Fibroblast of pulmonary artery (primary cell): ENCODE data around the gene LRRK1.

Experiments used
- DNase-seq: peaks from one replicate; pipeline ENCODE4 v3.0.0-alpha.2; 2010; ENCODE audit warnings: low read depth
- H3K4me3 ChIP-seq: replicated peaks from 2 replicates; pipeline ENCODE4 v1.5.1; 2011; ENCODE audit warnings: low read depth, mild to moderate bottlenecking, control low read depth, low read length, moderate library complexity
- TF ChIP-seq, protein P1 (sequence below): IDR thresholded peaks from 2 replicates; pipeline ENCODE4 v1.5.1; 2011; ENCODE audit warnings: mild to moderate bottlenecking, control low read depth, low read length, inconsistent platforms; ENCODE audit errors: missing control alignments

The LRRK1 gene

DNA sequence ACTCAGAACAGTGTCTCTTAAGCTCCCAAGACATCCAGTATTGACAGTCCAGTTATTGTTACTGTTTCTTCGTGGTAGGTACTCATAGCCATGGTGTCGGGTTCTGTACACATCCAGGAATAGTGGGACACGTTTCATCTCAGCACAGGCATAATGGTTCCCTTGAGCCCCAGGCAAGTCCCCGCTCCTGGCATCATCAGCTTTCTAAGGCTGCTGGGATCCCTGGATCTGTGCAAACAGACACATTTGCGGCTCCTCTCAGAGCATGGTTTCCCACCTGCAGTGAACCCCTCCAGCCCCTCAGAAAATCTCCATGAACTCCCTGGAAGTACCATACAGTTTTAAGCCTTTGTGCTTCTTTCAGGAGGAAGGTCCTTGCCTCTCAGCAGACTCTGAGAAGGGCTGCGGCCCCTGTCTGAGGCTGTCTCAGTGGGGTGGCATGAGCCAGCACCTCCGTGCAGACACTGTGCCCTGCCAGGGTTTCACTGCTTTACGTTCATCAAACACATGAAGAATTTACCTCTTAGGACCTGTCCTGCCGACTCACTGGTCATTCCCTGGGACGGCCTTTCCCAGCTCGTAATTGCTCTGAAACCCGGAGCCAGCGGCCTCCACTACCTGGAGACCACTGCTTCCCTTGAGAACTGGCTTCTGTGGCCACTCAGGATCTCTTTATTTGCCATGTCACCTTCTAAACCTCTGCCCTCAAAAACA is 124.9 kb downstream of the LRRK1 start:
- no peak overlapping the region for H3K4me3 ChIP-seq
- DNase-seq = no peak
- TF ChIP-seq, protein P1, sequence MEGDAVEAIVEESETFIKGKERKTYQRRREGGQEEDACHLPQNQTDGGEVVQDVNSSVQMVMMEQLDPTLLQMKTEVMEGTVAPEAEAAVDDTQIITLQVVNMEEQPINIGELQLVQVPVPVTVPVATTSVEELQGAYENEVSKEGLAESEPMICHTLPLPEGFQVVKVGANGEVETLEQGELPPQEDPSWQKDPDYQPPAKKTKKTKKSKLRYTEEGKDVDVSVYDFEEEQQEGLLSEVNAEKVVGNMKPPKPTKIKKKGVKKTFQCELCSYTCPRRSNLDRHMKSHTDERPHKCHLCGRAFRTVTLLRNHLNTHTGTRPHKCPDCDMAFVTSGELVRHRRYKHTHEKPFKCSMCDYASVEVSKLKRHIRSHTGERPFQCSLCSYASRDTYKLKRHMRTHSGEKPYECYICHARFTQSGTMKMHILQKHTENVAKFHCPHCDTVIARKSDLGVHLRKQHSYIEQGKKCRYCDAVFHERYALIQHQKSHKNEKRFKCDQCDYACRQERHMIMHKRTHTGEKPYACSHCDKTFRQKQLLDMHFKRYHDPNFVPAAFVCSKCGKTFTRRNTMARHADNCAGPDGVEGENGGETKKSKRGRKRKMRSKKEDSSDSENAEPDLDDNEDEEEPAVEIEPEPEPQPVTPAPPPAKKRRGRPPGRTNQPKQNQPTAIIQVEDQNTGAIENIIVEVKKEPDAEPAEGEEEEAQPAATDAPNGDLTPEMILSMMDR = no peak

DNA sequence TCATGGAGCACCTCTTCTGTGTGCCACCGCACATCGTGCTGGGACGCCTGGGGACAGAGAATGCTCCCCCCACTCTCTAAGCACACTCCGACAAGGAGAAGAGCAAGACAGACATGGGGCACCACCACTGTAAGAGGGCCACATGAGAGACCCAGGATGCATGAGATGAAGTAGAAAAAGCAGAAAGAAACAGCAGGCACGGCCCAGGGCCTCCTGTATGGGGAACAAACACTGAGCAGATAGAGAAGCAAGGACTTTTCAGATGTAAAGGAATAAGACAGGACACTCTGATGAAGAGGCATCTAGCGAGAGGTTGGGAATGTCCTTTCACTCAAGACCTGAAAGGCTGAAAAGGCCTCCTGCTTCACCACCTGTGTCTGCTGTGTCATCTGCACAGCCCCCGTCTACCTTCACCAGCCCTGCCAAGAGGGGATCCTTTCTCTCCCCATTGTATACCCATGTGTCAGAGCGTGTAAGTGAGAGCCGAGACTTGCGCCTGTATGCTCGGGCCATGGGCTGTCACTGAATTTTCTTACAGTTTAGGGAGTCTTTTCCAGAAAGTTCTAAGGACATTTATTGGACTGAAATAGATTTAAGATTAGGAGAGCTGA is 125.6 kb downstream of the LRRK1 start:
- H3K4me3 ChIP-seq = no peak overlapping the region
- TF ChIP-seq, protein P1 = no peak
- DNase-seq = no peak

DNA sequence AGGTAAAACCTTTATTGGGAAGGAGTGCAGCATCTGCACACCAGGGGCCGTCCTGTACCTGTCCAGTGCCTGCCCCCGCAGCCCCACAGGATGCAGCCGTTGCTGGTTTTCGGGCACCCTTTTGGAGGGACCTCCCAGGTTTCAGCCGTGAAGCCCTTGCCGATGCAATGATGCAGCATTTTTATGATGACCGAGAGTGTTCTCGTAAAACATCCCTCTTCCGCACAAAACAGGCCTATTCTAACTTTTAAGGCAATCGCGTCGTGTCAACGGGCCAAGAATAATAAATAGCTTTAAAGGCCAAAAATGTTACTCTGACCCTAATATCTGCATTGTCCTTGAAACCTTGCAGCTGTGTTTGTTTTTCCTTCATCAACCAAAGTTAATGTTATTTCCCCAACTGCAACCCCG is 126.1 kb downstream of the LRRK1 start:
- TF ChIP-seq, protein P1 = no peak
- peak; percentile 68 for DNase-seq
- H3K4me3 ChIP-seq = no peak overlapping the region

DNA sequence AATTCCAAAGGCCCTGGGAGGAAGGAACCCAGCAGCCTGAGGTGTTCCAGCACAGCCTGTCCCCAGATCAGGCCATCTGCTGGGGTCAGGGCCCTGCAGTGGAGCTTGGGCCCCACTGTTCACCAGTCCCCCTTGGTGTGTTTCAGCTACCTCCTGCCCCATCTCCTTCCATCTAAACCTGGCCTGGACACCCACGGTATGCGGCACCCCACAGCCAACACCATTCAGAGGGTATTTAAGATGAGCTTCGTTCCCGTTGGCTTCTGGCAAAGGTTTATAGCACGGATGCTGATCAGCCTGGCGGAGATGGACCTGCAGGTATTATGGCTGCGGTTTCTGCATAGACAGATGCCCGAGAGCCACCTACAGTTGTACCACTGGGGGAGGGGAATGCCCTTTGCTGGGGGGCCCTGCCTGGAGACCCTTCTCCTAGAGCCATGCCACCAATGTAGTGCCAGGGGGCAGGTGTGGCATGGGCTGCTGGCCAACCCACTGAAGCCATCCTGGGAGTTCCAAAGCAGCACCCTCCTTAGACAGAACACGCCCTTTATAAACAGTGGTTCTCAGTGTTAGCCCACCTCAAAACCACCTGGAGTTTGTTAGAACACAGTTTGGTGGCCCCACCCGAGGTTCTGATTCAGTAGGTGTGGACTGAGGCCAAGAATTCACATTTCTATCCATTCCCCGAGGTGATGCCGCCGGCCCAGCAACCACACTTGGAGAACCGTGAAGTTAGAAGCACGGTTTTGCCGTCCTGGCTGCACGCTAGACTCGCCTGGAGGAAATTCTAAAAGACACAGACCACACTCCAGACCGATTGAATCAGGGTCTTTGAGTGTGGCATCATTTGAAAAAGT is 126.9 kb downstream of the LRRK1 start:
- TF ChIP-seq, protein P1 = no peak
- no peak for DNase-seq
- H3K4me3 ChIP-seq = no peak overlapping the region

DNA sequence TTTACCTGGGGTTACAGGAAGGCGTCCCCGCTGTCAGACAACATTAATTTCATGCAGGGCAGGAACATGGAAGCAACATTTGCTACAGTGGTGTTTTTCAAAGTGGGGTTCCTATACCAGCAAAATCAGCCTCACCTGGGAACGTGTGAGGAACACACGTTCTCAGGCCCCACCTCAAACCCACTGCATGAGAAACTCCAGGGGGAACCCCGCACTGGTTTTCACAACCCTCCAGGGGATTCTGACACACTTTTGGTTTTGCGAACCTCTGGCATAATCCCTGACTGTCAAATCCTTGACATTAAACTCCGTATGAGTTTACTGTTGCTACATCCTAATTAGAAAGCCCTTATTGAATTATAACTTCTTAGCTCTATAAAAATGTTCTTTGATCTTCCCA is 127.7 kb downstream of the LRRK1 start:
- DNase-seq = no peak
- TF ChIP-seq, protein P1 = no peak

DNA sequence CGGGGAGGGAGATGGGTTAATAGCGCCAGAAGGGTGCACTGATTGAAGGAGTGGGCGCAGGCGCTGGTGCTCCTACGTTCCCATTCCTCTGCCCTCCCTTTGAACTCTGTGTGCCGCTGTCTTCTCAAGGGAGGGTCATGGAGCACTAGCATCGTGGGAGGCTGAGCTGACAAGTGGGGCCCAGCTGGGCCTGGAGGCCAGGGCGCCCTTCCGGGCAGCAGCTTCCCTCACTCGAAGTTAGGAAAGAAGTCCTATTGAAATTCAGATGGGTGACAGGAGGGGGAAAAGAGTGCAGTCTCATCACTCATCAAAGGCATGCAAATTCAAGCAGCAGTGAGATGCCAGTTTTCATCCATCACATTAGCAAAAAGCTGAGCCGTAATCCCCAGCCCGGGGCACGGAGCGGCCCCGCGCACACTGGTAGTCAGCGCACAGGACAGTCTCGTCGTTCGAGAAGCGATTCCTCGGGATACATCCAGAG is 128.2 kb downstream of the LRRK1 start:
- DNase-seq = no peak
- TF ChIP-seq, protein P1 = no peak
- no peak overlapping the region for H3K4me3 ChIP-seq

More for the DNA sequence above, 127.7 kb downstream of the LRRK1 start:
- H3K4me3 ChIP-seq = no peak overlapping the region
